GM03348 (cell line): ENCODE measurements around the gene CREG2.
A peak's percentile ranks its signal among the peaks of the same experiment; 100 is the strongest.

ENCODE experiments used
- DNase-seq: peaks from one replicate; pipeline ENCODE4 v3.0.0; 2012; ENCODE audit warnings: low spot score

Gene CREG2

GRCh38 chr2:101408925-101409324, 21.6 kb upstream of the CREG2 start:
- DNase-seq, result no peak

DNA sequence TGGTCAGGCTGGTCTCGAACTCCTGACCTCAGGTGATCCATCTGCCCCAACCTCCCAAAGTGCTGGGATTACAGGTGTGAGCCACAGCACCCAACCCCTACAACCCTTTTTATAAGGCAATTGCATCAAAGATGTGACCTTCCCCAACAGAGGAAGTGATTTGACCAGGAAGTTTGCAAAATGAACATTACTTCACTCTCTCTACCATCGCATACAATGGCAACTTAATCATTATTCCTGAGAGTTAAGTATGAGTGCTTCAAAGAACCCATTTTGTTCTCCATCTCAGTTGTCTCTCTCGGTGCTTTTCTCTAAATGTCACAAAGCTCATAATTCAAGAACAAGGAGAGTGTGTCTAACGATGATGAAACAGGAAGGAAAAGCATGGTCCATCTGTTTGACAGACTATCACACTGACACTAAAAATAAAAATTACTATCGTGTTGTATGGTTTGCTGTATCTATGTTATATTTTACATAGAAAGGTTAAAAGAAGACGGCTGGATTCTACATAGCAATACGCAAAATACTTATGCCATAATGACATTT, 18.1 kb upstream of the CREG2 start:
- no peak for DNase-seq

GRCh38 chr2:101403745-101404144, 16.4 kb upstream of the CREG2 start:
- no peak for DNase-seq

DNA sequence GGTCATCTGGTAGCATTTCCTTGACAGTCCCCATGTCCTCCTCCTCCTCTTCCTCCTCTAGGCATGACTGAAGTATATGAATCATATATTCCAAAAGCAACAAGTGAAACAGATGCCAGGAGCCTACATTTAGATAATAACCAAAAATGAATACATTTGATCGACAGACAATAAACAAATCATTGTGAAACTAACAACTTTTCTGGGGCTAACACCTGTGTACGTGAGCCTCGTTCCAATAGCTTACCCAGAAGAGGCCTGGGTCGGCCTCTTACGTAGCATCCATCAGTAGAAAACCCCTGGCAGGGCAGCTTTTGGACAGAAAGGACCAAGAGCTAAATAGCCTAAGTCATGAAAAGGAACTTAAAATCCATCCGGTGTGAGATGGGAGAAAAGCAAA, 15.3 kb upstream of the CREG2 start:
- DNase-seq, result no peak

- no peak for DNase-seq
Measured at GRCh38 chr2:101401906-101402305, 14.6 kb upstream of the CREG2 start.

- DNase-seq, result no peak
Measured at GRCh38 chr2:101401326-101401665, 14.0 kb upstream of the CREG2 start.

- no peak for DNase-seq
Measured at GRCh38 chr2:101400506-101401325, 13.4 kb upstream of the CREG2 start.

DNA sequence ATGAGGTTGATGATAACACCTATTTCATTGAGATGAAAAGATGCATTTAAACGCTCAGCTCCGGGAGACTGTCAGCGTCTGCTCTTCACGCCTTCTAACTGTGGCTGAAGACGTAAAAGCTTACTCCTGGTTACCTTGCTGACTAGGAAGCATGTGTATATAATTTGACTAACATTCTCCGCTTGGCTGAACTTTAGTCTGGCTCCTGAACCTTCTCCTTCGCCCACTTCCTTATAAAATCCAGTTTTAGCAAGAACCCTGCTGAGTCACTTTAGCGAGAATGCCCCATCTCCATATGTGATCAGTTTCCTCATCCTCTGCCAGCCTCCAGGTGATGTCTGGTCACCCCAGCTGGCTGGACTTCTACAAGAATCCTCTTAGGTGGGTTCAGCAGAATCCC, 12.7 kb upstream of the CREG2 start:
- DNase-seq, result no peak

- DNase-seq, result no peak
Measured at GRCh38 chr2:101399021-101399799, 11.9 kb upstream of the CREG2 start.

DNA sequence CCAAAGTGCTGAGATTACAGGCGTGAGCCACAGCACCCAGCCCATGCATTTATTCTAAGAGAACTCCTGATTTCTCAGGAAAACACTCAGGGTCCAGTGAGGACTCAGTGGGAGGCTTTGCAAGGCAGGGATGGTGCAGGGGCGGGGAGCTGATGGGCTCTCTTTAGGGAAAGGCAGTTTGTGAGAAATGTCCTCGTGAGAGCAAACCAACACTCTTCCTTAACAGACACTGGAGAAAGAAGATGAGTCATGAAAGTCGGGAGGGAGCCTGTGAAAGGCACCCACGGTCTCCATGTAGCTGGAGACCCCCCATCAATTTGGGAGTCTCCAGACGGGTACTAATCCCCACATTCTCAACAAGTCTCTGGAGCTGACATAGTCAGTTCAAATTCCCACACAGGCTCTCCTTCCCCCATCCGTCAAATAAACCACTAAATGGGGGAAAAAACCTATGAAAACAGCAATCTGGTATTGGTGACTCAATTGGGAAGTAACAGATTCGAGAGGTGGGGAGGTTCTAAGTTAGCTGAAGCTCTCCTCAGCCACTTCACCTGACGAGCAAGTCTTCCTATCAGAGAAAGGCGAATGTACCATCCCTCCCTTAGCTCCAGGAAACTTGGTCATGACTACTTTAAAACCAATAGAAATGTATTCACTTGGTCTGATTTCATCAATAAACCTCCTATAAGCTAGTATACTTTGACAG, 11.0 kb upstream of the CREG2 start:
- DNase-seq, result no peak

DNA sequence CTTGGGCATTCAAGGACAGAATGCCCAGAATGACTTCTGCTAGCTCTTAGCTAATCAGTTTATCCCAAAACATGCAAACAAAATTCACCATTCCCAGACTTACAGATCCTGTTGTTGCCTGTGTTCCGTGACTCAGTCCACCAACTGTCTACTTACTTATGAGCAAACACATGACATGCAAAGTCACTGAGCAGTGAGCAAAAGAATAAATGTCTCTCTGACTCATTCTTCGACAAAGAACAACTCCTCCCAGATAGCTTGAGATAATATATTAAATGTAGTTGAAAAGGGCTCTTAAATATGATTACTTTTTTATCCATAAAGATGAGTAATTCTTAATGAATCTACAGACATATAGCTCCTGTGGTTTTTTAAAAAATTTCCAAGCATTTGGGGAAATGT, 9.0 kb upstream of the CREG2 start:
- DNase-seq, result peak; percentile 81

- no peak for DNase-seq
Measured at GRCh38 chr2:101395545-101396315, 8.4 kb upstream of the CREG2 start.

GRCh38 chr2:101388232-101388631, 929 bp upstream of the CREG2 start:
- DNase-seq, result peak; percentile 43

- no peak for DNase-seq
Measured at GRCh38 chr2:101386599-101387150, 628 bp downstream of the CREG2 start.

- no peak for DNase-seq
Measured at GRCh38 chr2:101383016-101383541, 4.2 kb downstream of the CREG2 start.

DNA sequence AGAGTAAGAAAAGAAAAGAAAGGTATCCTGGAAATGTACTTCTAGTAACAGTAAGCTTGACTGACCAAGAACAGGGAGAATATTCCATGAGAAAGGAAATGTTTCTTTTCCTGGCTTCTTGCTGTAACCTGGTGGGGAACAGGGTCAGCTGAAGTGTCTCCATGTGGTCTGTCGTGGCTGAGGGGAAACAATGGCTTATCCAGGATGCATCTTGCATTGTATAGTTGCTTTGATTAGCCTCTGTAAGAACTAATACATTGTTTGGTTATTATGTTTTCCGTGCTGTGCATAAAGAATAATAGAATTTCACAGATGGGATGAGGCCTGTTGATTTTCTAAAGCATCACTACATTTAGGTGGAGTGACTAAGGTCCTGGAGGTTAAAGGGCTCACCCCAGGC, 4.9 kb downstream of the CREG2 start:
- DNase-seq, result no peak

- peak; percentile 86 for DNase-seq
Measured at GRCh38 chr2:101380376-101380775, 6.9 kb downstream of the CREG2 start.

GRCh38 chr2:101379091-101379490, 8.2 kb downstream of the CREG2 start:
- no peak for DNase-seq

- no peak for DNase-seq
Measured at GRCh38 chr2:101375653-101376052, 11.7 kb downstream of the CREG2 start.

- DNase-seq, result no peak
Measured at GRCh38 chr2:101374821-101375561, 12.3 kb downstream of the CREG2 start.

DNA sequence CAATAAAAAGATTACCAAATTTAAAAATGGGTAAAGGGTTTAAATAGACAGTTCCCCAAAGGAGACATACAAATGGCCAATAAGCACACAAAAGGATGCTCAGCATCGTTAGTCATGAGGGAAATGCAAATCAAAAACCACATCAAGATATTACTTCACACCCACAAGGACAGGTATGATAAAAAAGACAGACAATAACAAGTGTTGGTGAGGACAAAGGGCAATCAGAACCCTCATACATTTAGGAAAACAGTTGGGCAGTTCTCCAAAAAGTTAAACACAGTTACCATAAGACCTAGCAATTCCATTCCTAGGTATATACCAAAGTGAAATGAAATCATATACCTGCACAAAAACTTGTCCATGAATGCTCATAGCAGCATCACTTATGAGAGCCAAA, 14.5 kb downstream of the CREG2 start:
- DNase-seq, result no peak
